GM12878 (cell line): Measurements from ENCODE around the gene CFDP1. TPM values are rescaled to one million over a fixed set of nuclear protein-coding genes. Genes with fewer than 3 reads are reported as not detected.

Experiments
- BACH1 ChIP-seq: fragments of 450-650 bp; IDR thresholded peaks from 2 replicates; pipeline ENCODE4 v1.6.1; 2017; ENCODE audit warnings: mild to moderate bottlenecking, borderline replicate concordance
- BMI1 ChIP-seq: fragments of 450-650 bp; IDR thresholded peaks from 2 replicates; pipeline ENCODE4 v1.6.1; 2016; ENCODE audit warnings: mild to moderate bottlenecking, moderate library complexity, borderline replicate concordance
- CHD1 ChIP-seq: IDR thresholded peaks from 2 replicates; pipeline ENCODE4 v1.6.1; 2012; ENCODE audit warnings: low read depth, low read length, improper control_type of control experiment
- EED ChIP-seq: sonication (generic); IDR thresholded peaks from 2 replicates; pipeline ENCODE4 v1.6.1; 2016; ENCODE audit warnings: antibody characterized with exemption, low read depth
- EP300 ChIP-seq, 2 experiments: fragments of 150-350 bp in 1 of 2; IDR thresholded peaks; 2 replicates each; pipeline ENCODE4 v1.6.1; 2011 to 2012; ENCODE audit warnings: low read depth in 2 of 2, low read length in 2 of 2, borderline replicate concordance in 1 of 2, improper control_type of control experiment in 1 of 2, inconsistent platforms in 1 of 2; ENCODE audit not compliant: control insufficient read depth in 1 of 2
- FOXM1 ChIP-seq: IDR thresholded peaks from 2 replicates; pipeline ENCODE4 v1.6.1; 2012; ENCODE audit warnings: low read depth, mild to moderate bottlenecking, inconsistent platforms, low read length, moderate library complexity
- GABPA ChIP-seq: IDR thresholded peaks from 2 replicates; pipeline ENCODE4 v1.6.1; 2014; ENCODE audit warnings: antibody characterized with exemption, low read depth, mild to moderate bottlenecking, inconsistent platforms
- MEF2B ChIP-seq: fragments of 450-650 bp; IDR thresholded peaks from 2 replicates; pipeline ENCODE4 v1.6.1; 2018; ENCODE audit warnings: mild to moderate bottlenecking, moderate library complexity; ENCODE audit not compliant: partially characterized antibody, poor library complexity, severe bottlenecking
- NBN ChIP-seq: fragments of 450-650 bp; IDR thresholded peaks from 2 replicates; pipeline ENCODE4 v1.6.1; 2016
- NFYA ChIP-seq: IDR thresholded peaks from 2 replicates; pipeline ENCODE4 v1.6.1; 2011; ENCODE audit warnings: low read depth, mild to moderate bottlenecking, low read length, improper control_type of control experiment, borderline replicate concordance
- RFX5 ChIP-seq: IDR thresholded peaks from 2 replicates; pipeline ENCODE4 v1.6.1; 2011; ENCODE audit warnings: low read depth, low read length, improper control_type of control experiment
- SIX5 ChIP-seq: IDR thresholded peaks from 2 replicates; pipeline ENCODE4 v1.6.1; 2011; ENCODE audit warnings: mild to moderate bottlenecking, low read depth, low read length, moderate library complexity; ENCODE audit not compliant: severe bottlenecking
- SMAD1 ChIP-seq: fragments of 450-650 bp; IDR thresholded peaks from 2 replicates; pipeline ENCODE4 v1.6.1; 2018; ENCODE audit warnings: mild to moderate bottlenecking, low read depth; ENCODE audit not compliant: partially characterized antibody
- SP1 ChIP-seq: IDR thresholded peaks from one replicate; pipeline ENCODE4 v1.6.1; 2011; ENCODE audit warnings: low read depth, low read length
- STAT1 ChIP-seq: fragments of 450-650 bp; conservative IDR thresholded peaks from 2 replicates; pipeline ENCODE4 v1.6.1; 2014; ENCODE audit warnings: antibody characterized with exemption, mild to moderate bottlenecking
- TBL1XR1 ChIP-seq: IDR thresholded peaks from 2 replicates; pipeline ENCODE4 v1.6.1; 2012; ENCODE audit warnings: low read depth, low read length, improper control_type of control experiment
- USF2 ChIP-seq: IDR thresholded peaks from 2 replicates; pipeline ENCODE4 v1.6.1; 2011; ENCODE audit warnings: low read depth, low read length, improper control_type of control experiment, borderline replicate concordance
- YBX1 ChIP-seq: fragments of 450-650 bp; IDR thresholded peaks from 2 replicates; pipeline ENCODE4 v1.6.1; 2016; ENCODE audit warnings: antibody characterized with exemption
- YY1 ChIP-seq: IDR thresholded peaks from 2 replicates; pipeline ENCODE4 v1.6.1; 2011; ENCODE audit warnings: low read depth, mild to moderate bottlenecking, low read length
- ZNF217 ChIP-seq: fragments of 450-650 bp; IDR thresholded peaks from 2 replicates; pipeline ENCODE4 v1.6.1; 2017; ENCODE audit warnings: antibody characterized with exemption, mild to moderate bottlenecking
- ZNF384 ChIP-seq: IDR thresholded peaks from 2 replicates; pipeline ENCODE4 v1.6.1; 2012; ENCODE audit warnings: low read depth, mild to moderate bottlenecking, low read length, improper control_type of control experiment, borderline replicate concordance
- polyA plus RNA-seq, 11 experiments: library from polyadenylated mRNA; depleted of rRNA in 4 of 11; unstranded in 6 of 11; stranded (reverse) in 5 of 11; fragments of >200 nt; fragmentation: Nextera tagmentation in 4 of 11; fragmentation: Illumina TruSeq in 1 of 11; extraction: Ambion mirVana in 4 of 11; extraction: Trizol in 1 of 11; gene quantifications; 1 replicate in 1 of 11; 2 replicates in 10 of 11; pipeline versions ENCODE4 v1.2.1 to v1.2.3, GENCODE V29; 2011 to 2016; ENCODE audit warnings: inconsistent platforms in 2 of 11, missing spikeins in 2 of 11, low read depth in 1 of 11
- total RNA-seq, 4 experiments: library from RNA; depleted of rRNA in 3 of 4; stranded (reverse); fragments of >200 nt in 3 of 4; fragmentation: Illumina TruSeq in 1 of 4; extraction: Trizol in 1 of 4; gene quantifications; 2 replicates each; pipeline versions ENCODE4 v1.2.1 to v1.2.3, GENCODE V29; 2013 to 2021
- TF ChIP-seq, protein P1 (sequence below): fragments of 450-650 bp; formaldehyde crosslinking; IDR thresholded peaks from 2 replicates; pipeline ENCODE4 v1.5.0; 2022; ENCODE audit warnings: mild to moderate bottlenecking, missing genetic modification characterization
- TF ChIP-seq, protein P2 (sequence below): fragments of 450-650 bp; formaldehyde crosslinking; IDR thresholded peaks from 2 replicates; pipeline ENCODE4 v1.4.0; 2020; ENCODE audit warnings: mild to moderate bottlenecking, moderate library complexity

Gene CFDP1
- total and polyA plus RNA-seq, 10 of the 15 experiments (the other 5 are each of a cell fraction or from before 2014, with no cell fraction given) = 22.3 to 64.8 (median 36.7) TPM

GRCh38 chr16:75379911-75380847, 53.1 kb downstream of the CFDP1 start (continued):
- TF ChIP-seq USF2 = peak; percentile 42; the same call in 1 of the 2 replicates
- peak; percentile 61; the same call in 1 of the 2 replicates for TF ChIP-seq BMI1
- no peak for TF ChIP-seq SIX5
- TF ChIP-seq MEF2B = peak; percentile 41
- no peak for TF ChIP-seq YBX1
- no peak for TF ChIP-seq SMAD1
- no peak for TF ChIP-seq ZNF217
- peak; percentile 82; the same call in 1 of the 2 replicates for TF ChIP-seq TBL1XR1
- no peak for TF ChIP-seq STAT1
- TF ChIP-seq ZNF384 = no peak
- TF ChIP-seq, protein P1, sequence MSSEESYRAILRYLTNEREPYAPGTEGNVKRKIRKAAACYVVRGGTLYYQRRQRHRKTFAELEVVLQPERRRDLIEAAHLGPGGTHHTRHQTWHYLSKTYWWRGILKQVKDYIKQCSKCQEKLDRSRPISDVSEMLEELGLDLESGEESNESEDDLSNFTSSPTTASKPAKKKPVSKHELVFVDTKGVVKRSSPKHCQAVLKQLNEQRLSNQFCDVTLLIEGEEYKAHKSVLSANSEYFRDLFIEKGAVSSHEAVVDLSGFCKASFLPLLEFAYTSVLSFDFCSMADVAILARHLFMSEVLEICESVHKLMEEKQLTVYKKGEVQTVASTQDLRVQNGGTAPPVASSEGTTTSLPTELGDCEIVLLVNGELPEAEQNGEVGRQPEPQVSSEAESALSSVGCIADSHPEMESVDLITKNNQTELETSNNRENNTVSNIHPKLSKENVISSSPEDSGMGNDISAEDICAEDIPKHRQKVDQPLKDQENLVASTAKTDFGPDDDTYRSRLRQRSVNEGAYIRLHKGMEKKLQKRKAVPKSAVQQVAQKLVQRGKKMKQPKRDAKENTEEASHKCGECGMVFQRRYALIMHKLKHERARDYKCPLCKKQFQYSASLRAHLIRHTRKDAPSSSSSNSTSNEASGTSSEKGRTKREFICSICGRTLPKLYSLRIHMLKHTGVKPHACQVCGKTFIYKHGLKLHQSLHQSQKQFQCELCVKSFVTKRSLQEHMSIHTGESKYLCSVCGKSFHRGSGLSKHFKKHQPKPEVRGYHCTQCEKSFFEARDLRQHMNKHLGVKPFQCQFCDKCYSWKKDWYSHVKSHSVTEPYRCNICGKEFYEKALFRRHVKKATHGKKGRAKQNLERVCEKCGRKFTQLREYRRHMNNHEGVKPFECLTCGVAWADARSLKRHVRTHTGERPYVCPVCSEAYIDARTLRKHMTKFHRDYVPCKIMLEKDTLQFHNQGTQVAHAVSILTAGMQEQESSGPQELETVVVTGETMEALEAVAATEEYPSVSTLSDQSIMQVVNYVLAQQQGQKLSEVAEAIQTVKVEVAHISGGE (CRISPR knock-in tag) = no peak
- TF ChIP-seq NFYA = no peak
- 0 out of 2 replicates have a peak, but pooled peaks have one; percentile 12 for TF ChIP-seq GABPA
- no peak for TF ChIP-seq BACH1
- no peak for TF ChIP-seq YY1
- no peak for TF ChIP-seq RFX5
- peak; percentile 76 to 83 for TF ChIP-seq EP300 (IDR thresholded peaks at IDR 0.05; ENCODE audit: borderline replicate concordance in 1 of 2, control insufficient read depth in 1 of 2, low read depth in 2 of 2, low read length in 2 of 2)
- peak; percentile 92 for TF ChIP-seq FOXM1
- TF ChIP-seq, protein P2, sequence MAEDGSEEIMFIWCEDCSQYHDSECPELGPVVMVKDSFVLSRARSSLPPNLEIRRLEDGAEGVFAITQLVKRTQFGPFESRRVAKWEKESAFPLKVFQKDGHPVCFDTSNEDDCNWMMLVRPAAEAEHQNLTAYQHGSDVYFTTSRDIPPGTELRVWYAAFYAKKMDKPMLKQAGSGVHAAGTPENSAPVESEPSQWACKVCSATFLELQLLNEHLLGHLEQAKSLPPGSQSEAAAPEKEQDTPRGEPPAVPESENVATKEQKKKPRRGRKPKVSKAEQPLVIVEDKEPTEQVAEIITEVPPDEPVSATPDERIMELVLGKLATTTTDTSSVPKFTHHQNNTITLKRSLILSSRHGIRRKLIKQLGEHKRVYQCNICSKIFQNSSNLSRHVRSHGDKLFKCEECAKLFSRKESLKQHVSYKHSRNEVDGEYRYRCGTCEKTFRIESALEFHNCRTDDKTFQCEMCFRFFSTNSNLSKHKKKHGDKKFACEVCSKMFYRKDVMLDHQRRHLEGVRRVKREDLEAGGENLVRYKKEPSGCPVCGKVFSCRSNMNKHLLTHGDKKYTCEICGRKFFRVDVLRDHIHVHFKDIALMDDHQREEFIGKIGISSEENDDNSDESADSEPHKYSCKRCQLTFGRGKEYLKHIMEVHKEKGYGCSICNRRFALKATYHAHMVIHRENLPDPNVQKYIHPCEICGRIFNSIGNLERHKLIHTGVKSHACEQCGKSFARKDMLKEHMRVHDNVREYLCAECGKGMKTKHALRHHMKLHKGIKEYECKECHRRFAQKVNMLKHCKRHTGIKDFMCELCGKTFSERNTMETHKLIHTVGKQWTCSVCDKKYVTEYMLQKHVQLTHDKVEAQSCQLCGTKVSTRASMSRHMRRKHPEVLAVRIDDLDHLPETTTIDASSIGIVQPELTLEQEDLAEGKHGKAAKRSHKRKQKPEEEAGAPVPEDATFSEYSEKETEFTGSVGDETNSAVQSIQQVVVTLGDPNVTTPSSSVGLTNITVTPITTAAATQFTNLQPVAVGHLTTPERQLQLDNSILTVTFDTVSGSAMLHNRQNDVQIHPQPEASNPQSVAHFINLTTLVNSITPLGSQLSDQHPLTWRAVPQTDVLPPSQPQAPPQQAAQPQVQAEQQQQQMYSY (CRISPR knock-in tag) = no peak
- peak; percentile 77 for TF ChIP-seq NBN
- no peak for TF ChIP-seq SP1
- TF ChIP-seq EED = peak; percentile 90
- TF ChIP-seq CHD1 = no peak
